ENCODE data around the gene NLRP8. TPM values are rescaled to one million over a fixed set of nuclear protein-coding genes. Genes with fewer than 3 reads are reported as not detected.
"Not testable (repeated sequence)": the region's sequence is repeated elsewhere in the genome, so short reads cannot be mapped to it uniquely, and the experiment has no call there.

NLRP8 gene
- polyA plus RNA-seq, 1 donor from 2014 or later: not detected

DNA sequence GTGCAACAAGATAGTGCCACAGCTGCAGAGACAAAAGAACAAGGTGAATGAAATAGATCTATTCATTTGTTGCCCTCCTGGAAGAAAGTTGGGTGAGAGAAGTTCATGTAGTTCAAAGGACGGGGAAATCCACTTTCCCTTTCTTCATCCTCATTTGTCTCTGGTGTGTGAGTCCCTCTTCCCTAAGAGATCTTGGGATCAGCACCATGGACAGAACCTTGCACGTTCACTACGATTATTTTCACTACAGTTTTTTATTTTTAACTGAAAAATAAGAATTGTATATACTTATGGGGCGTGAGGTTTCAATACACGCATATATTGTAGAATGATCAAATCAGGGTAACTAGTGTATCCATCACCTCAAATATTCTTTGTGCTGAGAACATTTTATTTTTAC lies 68.1 kb downstream of the NLRP8 start:
- no peaks in the 10 kb centered on the region for H3K9me2 ChIP-seq (ENCODE audit: insufficient read depth, low read length)
- no peaks in the 10 kb centered on the region for H4K20me1 ChIP-seq (ENCODE audit: insufficient read depth)
- no peaks in the 10 kb centered on the region for H3K9me3 ChIP-seq (ENCODE audit: low read length)
- no peak overlapping the region for H3K9ac ChIP-seq (ENCODE audit: low read length)
- no peak overlapping the region for H3K4me2 ChIP-seq (ENCODE audit: low read length)
- no peak overlapping the region for H2AFZ ChIP-seq (ENCODE audit: low read depth, low read length)
- no peaks in the 10 kb centered on the region for H3K36me3 ChIP-seq (ENCODE audit: insufficient read depth, low read length)
- no peaks in the 10 kb centered on the region for H3K79me2 ChIP-seq (replicated peaks; ENCODE audit: insufficient read depth, low read length)
- TF ChIP-seq SMC3 (conservative IDR thresholded peaks at IDR 0.05; ENCODE audit: poor library complexity) (no peak), POLR2AphosphoS5 (IDR thresholded peaks at IDR 0.05) (no peak), REST (IDR thresholded peaks at IDR 0.05; ENCODE audit: borderline replicate concordance) (no peak), EP300 (conservative IDR thresholded peaks at IDR 0.05; ENCODE audit: poor library complexity, severe bottlenecking) (no peak), EZH2 (IDR thresholded peaks at IDR 0.05; ENCODE audit: borderline replicate concordance, insufficient read depth, low read length, poor library complexity, severe bottlenecking) (no peak), MXI1 (conservative IDR thresholded peaks at IDR 0.05; ENCODE audit: poor library complexity, severe bottlenecking) (no peak), RAD21 (conservative IDR thresholded peaks at IDR 0.05) (no peak)
- TF ChIP-seq, protein P1, sequence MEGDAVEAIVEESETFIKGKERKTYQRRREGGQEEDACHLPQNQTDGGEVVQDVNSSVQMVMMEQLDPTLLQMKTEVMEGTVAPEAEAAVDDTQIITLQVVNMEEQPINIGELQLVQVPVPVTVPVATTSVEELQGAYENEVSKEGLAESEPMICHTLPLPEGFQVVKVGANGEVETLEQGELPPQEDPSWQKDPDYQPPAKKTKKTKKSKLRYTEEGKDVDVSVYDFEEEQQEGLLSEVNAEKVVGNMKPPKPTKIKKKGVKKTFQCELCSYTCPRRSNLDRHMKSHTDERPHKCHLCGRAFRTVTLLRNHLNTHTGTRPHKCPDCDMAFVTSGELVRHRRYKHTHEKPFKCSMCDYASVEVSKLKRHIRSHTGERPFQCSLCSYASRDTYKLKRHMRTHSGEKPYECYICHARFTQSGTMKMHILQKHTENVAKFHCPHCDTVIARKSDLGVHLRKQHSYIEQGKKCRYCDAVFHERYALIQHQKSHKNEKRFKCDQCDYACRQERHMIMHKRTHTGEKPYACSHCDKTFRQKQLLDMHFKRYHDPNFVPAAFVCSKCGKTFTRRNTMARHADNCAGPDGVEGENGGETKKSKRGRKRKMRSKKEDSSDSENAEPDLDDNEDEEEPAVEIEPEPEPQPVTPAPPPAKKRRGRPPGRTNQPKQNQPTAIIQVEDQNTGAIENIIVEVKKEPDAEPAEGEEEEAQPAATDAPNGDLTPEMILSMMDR (IDR thresholded peaks at IDR 0.05; ENCODE audit: poor library complexity, severe bottlenecking): no peak
- no peak overlapping the region for H3K27ac ChIP-seq (ENCODE audit: low read length)
- no peak overlapping the region for H3K4me3 ChIP-seq (ENCODE audit: low read length)
- H3K27me3 ChIP-seq (ENCODE audit: insufficient read depth, low read depth, low read length): no peaks in the 10 kb centered on the region
- no peaks in the 10 kb centered on the region for H3F3A ChIP-seq (ENCODE audit: insufficient read depth, low read length, poor library complexity, severe bottlenecking)

DNA sequence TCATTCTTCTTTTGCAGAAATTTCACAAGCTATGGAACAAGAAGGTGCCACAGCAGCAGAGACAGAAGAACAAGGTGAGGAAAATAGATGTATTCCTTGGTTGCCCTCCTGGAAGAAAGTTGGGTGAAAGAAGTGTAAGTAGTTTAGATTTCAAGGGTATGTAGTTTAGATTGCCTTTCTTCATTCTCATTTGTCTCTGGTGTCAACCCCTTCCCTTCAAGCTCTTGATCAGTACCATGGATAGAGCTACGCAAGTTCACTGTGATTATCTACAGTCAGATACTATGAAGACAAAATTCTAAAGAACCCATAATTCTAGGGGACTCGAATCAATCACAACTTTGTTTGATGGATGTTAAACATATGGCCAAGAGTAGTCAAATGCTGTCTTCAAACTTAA lies 71.7 kb downstream of the NLRP8 start:
- H3K9me3 ChIP-seq (ENCODE audit: low read length); H3F3A ChIP-seq (ENCODE audit: insufficient read depth, low read length, poor library complexity, severe bottlenecking); H3K27me3 ChIP-seq (ENCODE audit: insufficient read depth, low read depth, low read length); H3K79me2 ChIP-seq (replicated peaks; ENCODE audit: insufficient read depth, low read length); H3K27ac ChIP-seq (ENCODE audit: low read length); H3K4me3 ChIP-seq (ENCODE audit: low read length); H3K36me3 ChIP-seq (ENCODE audit: insufficient read depth, low read length); H3K9ac ChIP-seq (ENCODE audit: low read length); H4K20me1 ChIP-seq (ENCODE audit: insufficient read depth); H3K4me2 ChIP-seq (ENCODE audit: low read length); H3K9me2 ChIP-seq (ENCODE audit: insufficient read depth, low read length); H2AFZ ChIP-seq (ENCODE audit: low read depth, low read length): not testable (repeated sequence)

DNA sequence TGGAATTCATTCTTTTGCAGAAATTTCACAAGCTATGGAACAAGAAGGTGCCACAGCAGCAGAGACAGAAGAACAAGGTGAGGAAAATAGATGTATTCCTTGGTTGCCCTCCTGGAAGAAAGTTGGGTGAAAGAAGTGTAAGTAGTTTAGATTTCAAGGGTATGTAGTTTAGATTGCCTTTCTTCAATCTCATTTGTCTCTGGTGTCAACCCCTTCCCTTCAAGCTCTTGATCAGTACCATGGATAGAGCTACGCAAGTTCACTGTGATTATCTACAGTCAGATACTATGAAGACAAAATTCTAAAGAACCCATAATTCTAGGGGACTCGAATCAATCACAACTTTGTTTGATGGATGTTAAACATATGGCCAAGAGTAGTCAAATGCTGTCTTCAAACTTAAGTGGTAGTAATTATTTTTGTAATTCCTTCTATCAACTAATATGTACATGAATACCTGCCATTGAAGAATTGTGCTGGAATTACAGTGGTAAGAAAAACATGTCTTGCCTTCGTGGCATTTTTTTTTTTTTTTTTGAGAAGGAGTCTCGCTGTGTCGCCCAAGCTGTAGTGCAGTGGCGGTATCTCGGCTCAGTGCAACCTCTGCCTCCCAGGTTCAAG lies 72.8 kb downstream of the NLRP8 start:
- not testable (repeated sequence) for H3K79me2 ChIP-seq (replicated peaks; ENCODE audit: insufficient read depth, low read length); H3K9me2 ChIP-seq (ENCODE audit: insufficient read depth, low read length); H3F3A ChIP-seq (ENCODE audit: insufficient read depth, low read length, poor library complexity, severe bottlenecking); H3K27me3 ChIP-seq (ENCODE audit: insufficient read depth, low read depth, low read length); H3K36me3 ChIP-seq (ENCODE audit: insufficient read depth, low read length); H3K4me2 ChIP-seq (ENCODE audit: low read length); H3K4me3 ChIP-seq (ENCODE audit: low read length); H3K27ac ChIP-seq (ENCODE audit: low read length); H3K9me3 ChIP-seq (ENCODE audit: low read length); H3K9ac ChIP-seq (ENCODE audit: low read length); H4K20me1 ChIP-seq (ENCODE audit: insufficient read depth); H2AFZ ChIP-seq (ENCODE audit: low read depth, low read length)

All from neural cell (in vitro differentiated cells).